DOHH2 (cell line): ENCODE data around the gene ZNF469.

Source experiments
- H3F3A ChIP-seq: fragments of 200-600 bp; sonication (generic), shearing (Covaris generic); 2 replicates; pipeline ENCODE4 v1.6.0; 2016; ENCODE audit warnings: antibody characterized with exemption, mild to moderate bottlenecking; ENCODE audit not compliant: control insufficient read depth, insufficient read depth
- H3K27ac ChIP-seq: fragments of 200-600 bp; sonication (generic); 2 replicates; pipeline ENCODE4 v1.5.1; 2014; ENCODE audit warnings: low read depth, mild to moderate bottlenecking, low read length, moderate library complexity
- H3K27me3 ChIP-seq: fragments of 200-600 bp; sonication (generic); 2 replicates; pipeline ENCODE4 v1.6.1; 2014; ENCODE audit warnings: mild to moderate bottlenecking, low read length, mixed read lengths; ENCODE audit not compliant: control insufficient read depth
- H3K36me3 ChIP-seq: fragments of 200-600 bp; sonication (generic); 2 replicates; pipeline ENCODE4 v1.6.1; 2014; ENCODE audit warnings: mild to moderate bottlenecking, low read length, moderate library complexity, mixed read lengths; ENCODE audit not compliant: control insufficient read depth
- H3K4me1 ChIP-seq: fragments of 200-600 bp; sonication (generic); 2 replicates; pipeline ENCODE4 v1.6.1; 2014; ENCODE audit warnings: mild to moderate bottlenecking, low read length, mixed read lengths; ENCODE audit not compliant: control insufficient read depth
- H3K4me2 ChIP-seq: fragments of 200-600 bp; sonication (generic); 2 replicates; pipeline ENCODE4 v1.6.0; 2014; ENCODE audit warnings: mild to moderate bottlenecking, low read length, moderate library complexity
- H3K4me3 ChIP-seq: fragments of 200-600 bp; sonication (generic); 2 replicates; pipeline ENCODE4 v1.5.1; 2014; ENCODE audit warnings: mild to moderate bottlenecking, low read length, mixed read lengths
- H3K79me2 ChIP-seq: fragments of 200-600 bp; sonication (generic); 2 replicates; pipeline ENCODE4 v1.6.1; 2014; ENCODE audit warnings: mild to moderate bottlenecking, low read length, mixed read lengths; ENCODE audit not compliant: control insufficient read depth
- H3K9me2 ChIP-seq: fragments of 200-600 bp; sonication (generic); replicated peaks from 2 replicates; pipeline ENCODE4 v1.6.1; 2014; ENCODE audit warnings: mild to moderate bottlenecking, low read length, mixed read lengths; ENCODE audit not compliant: control insufficient read depth
- H3K9me3 ChIP-seq: fragments of 200-600 bp; sonication (generic); 2 replicates; pipeline ENCODE4 v1.6.1; 2014; ENCODE audit warnings: antibody characterized with exemption, low read length, mixed read lengths; ENCODE audit not compliant: control insufficient read depth, insufficient read depth
- H4K20me1 ChIP-seq: fragments of 200-600 bp; sonication (generic); 2 replicates; pipeline ENCODE4 v1.6.0; 2014; ENCODE audit warnings: low read depth, mild to moderate bottlenecking, antibody characterized with exemption, low read length, moderate library complexity; ENCODE audit not compliant: control insufficient read depth, insufficient read depth
- EZH2phosphoT487 ChIP-seq: fragments of 200-600 bp; sonication (generic); IDR thresholded peaks from 2 replicates; pipeline ENCODE4 v1.6.1; 2017; ENCODE audit warnings: borderline replicate concordance, mild to moderate bottlenecking, antibody characterized with exemption, low read length, moderate library complexity, mixed read lengths
- TF ChIP-seq, protein P1 (sequence below): fragments of 200-600 bp; sonication (generic); IDR thresholded peaks from one replicate; pipeline ENCODE4 v1.5.1; 2014; ENCODE audit warnings: antibody characterized with exemption, mild to moderate bottlenecking, low read depth, low read length; ENCODE audit not compliant: poor library complexity, severe bottlenecking

The ZNF469 gene

DNA sequence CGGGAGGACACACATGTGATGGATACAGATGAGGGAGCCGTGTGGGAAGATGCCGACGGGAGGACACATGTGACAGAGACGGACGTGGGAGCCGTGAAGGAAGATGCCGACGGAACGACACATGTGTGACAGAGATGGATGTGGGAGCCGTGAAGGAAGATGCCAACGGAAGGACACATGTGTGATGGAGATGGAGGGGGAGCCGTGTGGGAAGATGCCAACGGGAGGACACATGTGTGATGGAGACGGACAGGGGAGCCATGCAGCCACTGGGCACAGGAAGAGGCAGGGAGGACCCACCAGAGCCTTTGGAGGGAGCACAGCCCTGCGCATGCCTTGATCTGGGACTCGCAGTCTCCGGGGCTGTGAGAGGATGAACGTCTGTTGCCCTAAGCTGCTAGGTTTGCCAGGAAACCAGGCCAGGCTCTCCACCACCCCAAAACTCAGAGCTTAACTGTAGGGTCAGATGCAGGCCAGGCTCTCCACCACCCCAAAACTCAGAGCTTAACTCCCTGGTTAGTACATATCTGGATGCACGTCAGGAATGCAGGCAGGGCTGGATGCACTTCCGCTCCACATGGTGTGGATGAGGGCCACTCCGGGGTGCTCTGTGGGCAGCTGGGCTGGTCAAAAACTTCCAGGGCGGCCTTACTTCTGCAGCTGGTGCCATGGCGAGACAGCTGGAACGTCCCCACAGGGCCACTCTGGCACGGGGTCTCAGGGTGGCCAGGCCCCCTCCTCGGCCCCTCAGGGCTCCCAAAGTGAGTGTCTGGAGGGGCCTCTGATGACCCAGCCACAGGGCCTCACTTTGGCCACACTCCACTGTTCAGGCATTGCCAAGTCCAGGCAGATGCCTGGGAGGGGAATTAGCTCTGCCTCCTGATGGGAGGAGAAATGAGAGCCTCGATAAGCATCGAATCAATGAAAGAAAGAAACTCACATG lies 47.7 kb upstream of the ZNF469 start:
- no peaks in the 10 kb centered on the region for H3K27me3 ChIP-seq
- no peak overlapping the region for H3K27ac ChIP-seq

DNA sequence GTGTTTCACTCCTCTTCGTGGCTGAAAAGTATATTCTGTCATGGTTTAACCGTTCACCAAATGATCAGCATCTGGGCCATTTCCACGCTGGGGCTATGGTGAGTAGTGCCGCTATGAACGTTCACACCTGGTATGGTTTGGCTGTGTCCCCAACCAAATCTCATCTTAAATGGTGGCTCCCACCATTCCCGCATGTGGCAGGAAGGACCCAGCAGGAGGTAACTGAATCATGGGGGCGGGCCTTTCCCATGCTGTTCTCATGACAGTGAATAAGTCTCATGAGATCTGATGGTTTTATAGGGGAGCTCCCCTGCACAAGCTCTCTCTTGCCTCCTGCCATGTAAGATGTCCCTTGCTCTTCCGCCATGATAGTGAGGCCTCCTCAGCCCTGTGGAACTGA lies 45.7 kb upstream of the ZNF469 start:
- no peak overlapping the region for H3K4me2 ChIP-seq
- H3F3A ChIP-seq = no peaks in the 10 kb centered on the region
- H3K4me1 ChIP-seq = no peaks in the 10 kb centered on the region
- no peaks in the 10 kb centered on the region for H3K79me2 ChIP-seq
- H4K20me1 ChIP-seq = no peaks in the 10 kb centered on the region
- TF ChIP-seq, protein P1, sequence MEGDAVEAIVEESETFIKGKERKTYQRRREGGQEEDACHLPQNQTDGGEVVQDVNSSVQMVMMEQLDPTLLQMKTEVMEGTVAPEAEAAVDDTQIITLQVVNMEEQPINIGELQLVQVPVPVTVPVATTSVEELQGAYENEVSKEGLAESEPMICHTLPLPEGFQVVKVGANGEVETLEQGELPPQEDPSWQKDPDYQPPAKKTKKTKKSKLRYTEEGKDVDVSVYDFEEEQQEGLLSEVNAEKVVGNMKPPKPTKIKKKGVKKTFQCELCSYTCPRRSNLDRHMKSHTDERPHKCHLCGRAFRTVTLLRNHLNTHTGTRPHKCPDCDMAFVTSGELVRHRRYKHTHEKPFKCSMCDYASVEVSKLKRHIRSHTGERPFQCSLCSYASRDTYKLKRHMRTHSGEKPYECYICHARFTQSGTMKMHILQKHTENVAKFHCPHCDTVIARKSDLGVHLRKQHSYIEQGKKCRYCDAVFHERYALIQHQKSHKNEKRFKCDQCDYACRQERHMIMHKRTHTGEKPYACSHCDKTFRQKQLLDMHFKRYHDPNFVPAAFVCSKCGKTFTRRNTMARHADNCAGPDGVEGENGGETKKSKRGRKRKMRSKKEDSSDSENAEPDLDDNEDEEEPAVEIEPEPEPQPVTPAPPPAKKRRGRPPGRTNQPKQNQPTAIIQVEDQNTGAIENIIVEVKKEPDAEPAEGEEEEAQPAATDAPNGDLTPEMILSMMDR = no peak
- TF ChIP-seq EZH2phosphoT487 = no peak
- H3K9me2 ChIP-seq = no peaks in the 10 kb centered on the region
- no peak overlapping the region for H3K4me3 ChIP-seq
- H3K36me3 ChIP-seq = no peaks in the 10 kb centered on the region
- peaks cover 18% of the 10 kb centered on the region; the same call in 1 of the 2 replicates for H3K9me3 ChIP-seq
- no peak overlapping the region for H3K27ac ChIP-seq
- no peaks in the 10 kb centered on the region for H3K27me3 ChIP-seq

More for the DNA sequence above, 47.7 kb upstream of the ZNF469 start:
- Histone ChIP-seq H3K4me2 (no peak overlapping the region), H3K4me3 (no peak overlapping the region), H3F3A (no peaks in the 10 kb centered on the region), H3K36me3 (no peaks in the 10 kb centered on the region), H3K79me2 (no peaks in the 10 kb centered on the region), H4K20me1 (no peaks in the 10 kb centered on the region), H3K9me2 (no peaks in the 10 kb centered on the region), H3K9me3 (peaks cover 28% of the 10 kb centered on the region; the same call in 1 of the 2 replicates), H3K4me1 (no peaks in the 10 kb centered on the region)
- no peak for TF ChIP-seq EZH2phosphoT487
- TF ChIP-seq, protein P1 = no peak

DNA sequence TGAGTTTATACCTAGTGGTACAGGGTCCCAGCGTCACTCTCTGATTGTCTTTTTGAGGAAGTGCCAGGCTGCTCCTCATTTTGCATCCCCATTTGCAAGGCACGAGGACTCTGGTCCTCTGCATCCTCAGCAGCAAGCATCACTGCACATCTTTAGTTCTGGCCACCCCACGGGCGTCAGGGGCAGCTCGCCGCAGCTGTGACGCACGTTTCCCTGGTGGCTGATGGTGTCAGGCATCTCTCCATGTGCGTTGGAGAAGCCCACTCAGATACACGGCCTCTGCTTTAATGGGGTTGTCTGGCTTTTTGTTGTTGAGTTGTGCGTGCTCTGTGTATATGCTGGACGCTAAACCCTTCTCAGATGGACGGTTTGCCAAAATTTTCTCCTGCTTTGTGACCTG lies 45.2 kb upstream of the ZNF469 start:
- no peak overlapping the region for H3K27ac ChIP-seq
- no peaks in the 10 kb centered on the region for H3K36me3 ChIP-seq
- no peaks in the 10 kb centered on the region for H3K4me1 ChIP-seq
- H3K9me2 ChIP-seq = no peaks in the 10 kb centered on the region
- H3K79me2 ChIP-seq = no peaks in the 10 kb centered on the region
- no peak overlapping the region for H3K4me3 ChIP-seq
- no peak overlapping the region for H3K4me2 ChIP-seq
- TF ChIP-seq EZH2phosphoT487 = no peak
- no peaks in the 10 kb centered on the region for H3K27me3 ChIP-seq
- no peaks in the 10 kb centered on the region for H4K20me1 ChIP-seq
- H3F3A ChIP-seq = no peaks in the 10 kb centered on the region
- H3K9me3 ChIP-seq = peaks cover 18% of the 10 kb centered on the region; the same call in 1 of the 2 replicates

- H3K4me2 ChIP-seq = no peak overlapping the region
- TF ChIP-seq, protein P1 = no peak
- no peak for TF ChIP-seq EZH2phosphoT487
- H3K4me3 ChIP-seq = no peak overlapping the region
- no peaks in the 10 kb centered on the region for H3K4me1 ChIP-seq
- H4K20me1 ChIP-seq = no peaks in the 10 kb centered on the region
- no peaks in the 10 kb centered on the region for H3K9me2 ChIP-seq
- H3K9me3 ChIP-seq = peaks cover 18% of the 10 kb centered on the region; the same call in 1 of the 2 replicates
- H3K79me2 ChIP-seq = no peaks in the 10 kb centered on the region
- H3K36me3 ChIP-seq = no peaks in the 10 kb centered on the region
- H3F3A ChIP-seq = no peaks in the 10 kb centered on the region
- H3K27ac ChIP-seq = no peak overlapping the region
- no peaks in the 10 kb centered on the region for H3K27me3 ChIP-seq
Observed at GRCh38 chr16:88338111-88338510, 44.6 kb upstream of the ZNF469 start.
